ENCODE data around the gene AIFM3. TPM values are rescaled to one million over a fixed set of nuclear protein-coding genes. Genes with fewer than 3 reads are reported as not detected.

Gene AIFM3
- total and polyA plus RNA-seq, 12 donors: 0.24 to 1.5 (median 0.50) TPM; not detected in 1

- intact Hi-C loops (cut with DNase I): loop anchor here in 1 of 10 donors (10.0 kb wide), 1 partner anchor 82 kb away; no protein-coding TSS in a partner anchor
- Histone ChIP-seq H3K27ac (no peak overlapping the region), H3K9me3 (no peaks in the 10 kb centered on the region), H3K27me3 (peaks cover 5 to 32% (median 21%) of the 10 kb centered on the region in 7 donors), H3K36me3 (no peaks in the 10 kb centered on the region), H3K4me3 (no peak overlapping the region), H3K4me1 (peaks cover 2 to 12% (median 4%) of the 10 kb centered on the region in 9 donors)
- TF ChIP-seq CTCF (IDR thresholded peaks at IDR 0.05): no peak
- ATAC-seq: peak in 3 of 8 donors; percentile 14 to 38 (median 23)
- WGBS, 2 donors: 61 to 63% methylated on average over 14 of the region's 14 CpGs
- DNase-seq: peak in 1 of 2 donors; percentile 57
Measured at GRCh38 chr22:21026783-21027692, 60.0 kb downstream of the AIFM3 start.

GRCh38 chr22:21028277-21029251 is 61.5 kb downstream of the AIFM3 start:
- peaks cover 8 to 44% (median 31%) of the 10 kb centered on the region in 7 donors for H3K27me3 ChIP-seq
- DNase-seq: no peak
- 90 to 95% methylated on average over 13 of the region's 13 CpGs for WGBS, 2 donors
- no peaks in the 10 kb centered on the region for H3K36me3 ChIP-seq
- TF ChIP-seq CTCF (IDR thresholded peaks at IDR 0.05): no peak
- H3K9me3 ChIP-seq: no peaks in the 10 kb centered on the region
- H3K4me3 ChIP-seq: no peak overlapping the region
- H3K4me1 ChIP-seq: peaks cover 3 to 19% (median 8%) of the 10 kb centered on the region in 9 donors
- ATAC-seq: peak in 1 of 8 donors; percentile 7
- H3K27ac ChIP-seq: no peak overlapping the region
- intact Hi-C loops (cut with DNase I): loop anchor here in 2 of 10 donors (2.0 to 10.0 kb wide), 2 partner anchors 36 to 84 kb away; no protein-coding TSS in a partner anchor

- 67 to 69% methylated on average over 12 of the region's 12 CpGs for WGBS, 2 donors
- Histone ChIP-seq H3K36me3 (no peaks in the 10 kb centered on the region), H3K27me3 (peaks cover 8 to 47% (median 39%) of the 10 kb centered on the region in 7 donors), H3K9me3 (no peaks in the 10 kb centered on the region), H3K27ac (no peak overlapping the region), H3K4me3 (no peak overlapping the region), H3K4me1 (peaks cover 3 to 19% (median 8%) of the 10 kb centered on the region in 9 donors)
- DNase-seq (no peak), ATAC-seq (no peak)
- intact Hi-C loops (cut with DNase I): loop anchor here in 4 of 10 donors (2.0 to 10.0 kb wide), 4 partner anchors 35 to 85 kb away; no protein-coding TSS in a partner anchor
- no peak for TF ChIP-seq CTCF (IDR thresholded peaks at IDR 0.05)
Measured at GRCh38 chr22:21029486-21030025, 62.5 kb downstream of the AIFM3 start.

All from heart right ventricle (tissue), 16 donors.